GM12875 (cell line): Measurements from ENCODE around the gene BICRA.
A peak's percentile ranks its signal among the peaks of the same experiment; 100 is the strongest.

Source experiments
- H3K4me3 ChIP-seq: one replicate; pipeline ENCODE4 v1.5.1; 2011; ENCODE audit warnings: low read depth, low read length, control low read depth
- CTCF ChIP-seq: IDR thresholded peaks from 2 replicates; pipeline ENCODE4 v1.5.1; 2011; ENCODE audit warnings: low read depth, mild to moderate bottlenecking, control low read depth, inconsistent platforms, low read length, moderate library complexity, borderline replicate concordance; ENCODE audit not compliant: insufficient read depth

Gene BICRA

GRCh38 chr19:47593860-47594259 lies 15.1 kb upstream of the BICRA start:
- no peak overlapping the region for H3K4me3 ChIP-seq
- TF ChIP-seq CTCF = no peak

GRCh38 chr19:47595944-47596343 lies 13.0 kb upstream of the BICRA start:
- TF ChIP-seq CTCF = no peak
- no peak overlapping the region for H3K4me3 ChIP-seq

DNA sequence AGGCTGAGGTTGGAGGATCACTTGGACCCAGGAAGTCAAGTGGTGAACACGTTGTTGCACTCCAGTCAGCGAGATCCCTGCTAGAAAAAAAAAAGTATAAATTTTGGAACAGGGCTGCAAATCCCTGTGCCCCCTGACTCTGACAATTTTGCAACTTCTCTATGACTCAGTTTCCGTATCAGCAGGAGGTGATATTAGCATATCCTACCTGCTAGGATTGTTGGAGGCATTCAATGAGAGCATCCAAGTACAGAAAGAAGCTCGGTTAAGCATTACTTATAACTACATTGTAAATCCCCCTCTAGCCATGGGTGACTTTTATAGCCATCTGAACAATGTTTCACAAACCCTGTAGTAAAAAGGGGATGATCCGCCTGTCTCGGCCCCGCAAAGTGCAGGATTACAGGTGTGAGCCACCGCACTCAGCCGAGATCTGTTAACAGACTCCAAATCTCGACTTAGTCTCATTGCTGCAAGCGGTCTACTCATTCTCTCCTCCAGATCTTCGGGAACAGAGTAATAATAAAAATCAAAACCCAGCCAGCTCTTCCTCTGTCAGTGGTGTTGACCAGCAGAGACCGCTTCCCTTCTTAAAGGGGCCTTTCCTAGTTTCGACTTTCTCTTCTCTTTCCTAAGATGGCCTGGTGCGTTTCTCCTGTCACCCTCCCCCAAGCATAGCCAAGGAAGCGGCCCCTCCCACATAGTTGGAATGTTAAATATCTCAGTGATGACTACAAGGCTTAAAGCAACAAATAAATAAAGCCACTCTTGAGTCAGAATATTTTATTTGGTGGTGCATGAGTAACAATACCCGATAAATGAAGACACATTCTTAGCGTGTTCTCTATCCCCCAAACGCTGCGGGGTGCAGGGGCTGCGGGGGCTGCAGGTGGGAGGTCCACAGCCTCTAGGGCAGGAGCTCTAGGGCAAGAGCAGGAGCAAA lies 10.3 kb upstream of the BICRA start:
- H3K4me3 ChIP-seq = no peak overlapping the region

GRCh38 chr19:47599671-47600245 lies 9.2 kb upstream of the BICRA start:
- H3K4me3 ChIP-seq = peak overlapping the region; percentile 59

More for the DNA sequence above, 10.3 kb upstream of the BICRA start:
- no peak for TF ChIP-seq CTCF

- TF ChIP-seq CTCF = no peak
- H3K4me3 ChIP-seq = peak overlapping the region; percentile 61
Observed at GRCh38 chr19:47600246-47601179, 8.4 kb upstream of the BICRA start.

GRCh38 chr19:47601180-47601904 lies 7.6 kb upstream of the BICRA start:
- TF ChIP-seq CTCF = no peak
- H3K4me3 ChIP-seq = no peak overlapping the region
